GM19452 (cell line): ENCODE results near the gene MDM4.
"Not testable (repeated sequence)": the region's sequence is repeated elsewhere in the genome, so short reads cannot be mapped to it uniquely, and the experiment has no call there.

Experiments
- ATAC-seq: cut with Tn5 transposase; IDR thresholded peaks from one replicate; pipeline ENCODE4 v1.9.1; 2021; ENCODE audit not compliant: unreplicated experiment

Gene MDM4

DNA sequence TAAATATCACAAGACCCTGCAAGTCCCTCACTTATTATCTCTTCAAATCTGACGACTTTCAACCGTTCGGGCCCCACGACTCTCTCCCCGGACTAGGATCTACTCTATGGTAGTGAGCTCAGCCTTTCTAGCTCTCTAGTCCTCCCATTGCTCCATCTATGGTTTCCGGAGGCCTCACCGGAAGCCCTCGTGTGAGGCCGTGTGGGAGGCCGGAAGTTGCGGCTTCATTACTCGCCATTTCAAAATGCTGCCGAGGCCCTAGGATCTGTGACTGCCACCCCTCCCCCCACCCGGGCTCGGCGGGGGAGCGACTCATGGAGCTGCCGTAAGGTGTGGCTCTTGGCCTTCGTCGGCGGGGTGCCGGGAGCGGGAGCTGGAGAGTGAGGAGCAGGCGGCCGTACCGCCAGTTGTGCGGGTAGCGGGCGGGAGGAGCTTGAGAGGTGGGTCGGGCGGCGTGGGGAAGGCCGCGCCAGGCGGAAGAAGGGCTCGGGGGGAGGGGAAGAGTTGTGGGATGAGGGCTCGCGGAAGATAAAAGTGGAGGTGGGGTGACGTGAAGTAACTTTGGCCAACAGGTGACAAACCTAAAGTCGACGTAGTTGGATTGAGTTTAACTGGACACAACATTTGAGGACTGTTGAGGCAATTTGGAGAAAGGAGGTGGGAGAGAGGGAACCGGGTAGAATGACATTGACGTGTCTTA, at the start of gene MDM4:
TSS of gene MDM4 (plus strand) at position 227 of the 700 bp plus-strand sequence. CDS start 9,113 bp downstream, outside the sequence.
- ATAC-seq = peak; percentile 74

DNA sequence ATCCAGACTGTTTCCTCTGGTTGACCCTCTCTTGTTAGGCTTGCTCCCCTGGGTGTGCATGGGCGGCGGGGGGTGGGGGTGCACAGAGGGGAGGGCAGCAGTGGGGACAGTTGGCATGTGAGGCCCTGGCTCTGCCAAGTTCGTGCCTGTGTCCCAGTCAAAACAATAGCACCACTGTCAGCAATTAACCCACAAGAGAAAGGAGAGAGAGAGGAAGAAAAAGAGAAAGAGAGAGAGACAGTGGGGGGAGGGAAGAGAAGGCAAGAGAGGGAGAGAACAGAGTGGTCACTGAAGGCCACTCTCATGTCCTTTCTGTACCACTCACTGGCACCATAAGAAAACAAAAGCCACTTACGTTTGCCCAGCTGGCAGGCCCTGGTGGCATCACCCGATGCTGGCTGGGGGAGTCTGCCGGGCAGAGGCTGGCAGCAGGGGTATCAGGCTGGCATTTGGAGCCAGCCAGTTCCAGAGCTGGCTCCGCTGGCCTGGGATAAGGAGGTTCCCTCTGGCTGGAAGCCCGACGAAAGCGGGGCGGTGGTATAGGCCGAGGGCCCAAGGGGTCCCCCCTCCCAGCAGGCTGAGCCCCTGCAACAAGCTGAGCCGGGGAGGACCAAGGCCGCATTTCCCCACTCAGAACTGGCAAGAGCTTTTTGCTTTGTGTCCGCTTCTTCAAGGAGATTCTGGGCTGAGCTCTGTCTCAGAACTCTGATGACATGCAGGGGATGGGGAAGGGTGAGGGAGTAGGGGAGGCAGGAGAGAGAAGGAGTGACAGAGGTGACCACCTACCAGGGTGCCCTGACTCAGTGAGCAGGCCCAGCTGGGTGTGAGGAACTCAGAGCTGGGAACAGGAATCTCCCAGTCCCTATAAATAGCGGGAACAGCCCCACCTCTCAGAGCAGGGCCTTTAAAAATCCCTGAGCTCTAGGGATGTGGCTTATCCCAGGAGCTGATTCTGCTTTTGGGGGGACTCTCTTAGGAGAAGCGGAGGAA, 49.5 kb upstream of the MDM4 start:
- no peak for ATAC-seq

- ATAC-seq = no peak
Observed at GRCh38 chr1:204468206-204468605, 48.0 kb upstream of the MDM4 start.

- ATAC-seq = no peak
Observed at GRCh38 chr1:204468766-204469302, 47.4 kb upstream of the MDM4 start.

DNA sequence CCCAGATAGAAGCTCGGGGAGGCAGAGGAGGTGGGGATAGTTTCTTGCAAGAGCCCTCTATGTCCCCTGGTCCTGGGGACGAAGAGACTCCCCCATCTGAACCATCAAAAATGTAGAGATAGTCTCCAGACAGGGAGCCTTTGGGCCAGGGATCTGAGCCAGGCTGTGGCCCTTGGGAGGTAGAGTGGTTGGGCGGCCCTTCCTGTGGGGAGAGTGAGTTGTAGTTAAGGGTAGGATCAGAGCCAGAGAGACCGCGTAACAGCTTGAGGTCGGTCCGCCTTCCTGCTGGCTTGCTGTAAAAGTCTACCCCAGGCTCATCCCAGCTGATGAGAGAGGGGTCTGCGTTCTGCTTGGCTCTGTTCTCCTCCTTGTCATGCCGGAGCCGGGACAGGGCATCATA, 46.9 kb upstream of the MDM4 start:
- ATAC-seq = no peak

- no peak for ATAC-seq
Observed at GRCh38 chr1:204471687-204472086, 44.5 kb upstream of the MDM4 start.

DNA sequence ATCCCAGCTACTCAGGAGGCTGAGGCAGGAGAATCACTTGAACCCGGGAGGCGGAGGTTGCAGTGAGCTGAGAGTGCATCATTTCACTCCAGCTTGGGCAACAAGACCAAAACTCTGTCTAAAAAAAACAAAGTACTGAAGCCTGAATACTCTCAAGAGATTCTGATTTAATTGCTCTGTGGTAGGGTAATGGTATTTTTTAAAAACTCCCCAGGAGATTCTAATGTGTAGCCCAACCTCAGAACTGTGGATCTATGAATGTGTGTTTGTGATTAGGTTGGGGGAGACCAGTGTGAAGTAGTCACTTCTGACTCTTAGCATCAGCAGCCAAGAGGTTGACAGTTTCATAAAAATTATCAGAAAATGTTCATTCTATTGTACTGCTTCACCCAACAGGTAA, 43.5 kb upstream of the MDM4 start:
- no peak for ATAC-seq

DNA sequence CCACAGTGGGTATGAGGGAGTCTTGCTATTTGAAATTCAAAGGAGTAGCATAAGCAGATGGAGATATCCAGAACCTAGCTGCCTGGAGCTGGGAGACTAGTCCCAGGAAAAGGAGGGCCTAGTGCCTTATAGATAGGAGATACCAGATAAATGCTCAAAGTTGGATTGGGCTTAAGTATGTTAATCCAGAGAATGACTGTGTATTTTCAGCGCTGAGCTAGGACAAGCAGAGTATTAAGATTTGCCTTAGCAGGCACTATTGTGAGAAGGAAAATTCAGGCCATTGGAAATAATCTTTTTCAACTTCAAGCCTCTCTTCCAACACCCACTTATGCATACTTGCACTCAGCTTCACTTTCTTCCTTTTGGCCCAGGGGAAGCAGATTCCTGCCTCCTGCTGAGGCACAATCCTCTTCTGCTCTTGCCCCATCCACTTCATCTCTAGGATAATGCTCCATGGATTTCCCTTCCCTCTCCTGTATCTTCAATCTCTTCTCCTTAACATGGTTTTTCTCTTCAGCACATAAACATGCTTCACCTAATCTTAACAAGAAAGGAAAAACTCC, 42.7 kb upstream of the MDM4 start:
- ATAC-seq = no peak

GRCh38 chr1:204475656-204476432, 40.4 kb upstream of the MDM4 start:
- no peak for ATAC-seq

GRCh38 chr1:204476563-204476962, 39.6 kb upstream of the MDM4 start:
- ATAC-seq = no peak

GRCh38 chr1:204477036-204477740, 39.0 kb upstream of the MDM4 start:
- no peak for ATAC-seq

- no peak for ATAC-seq
Observed at GRCh38 chr1:204478172-204478899, 37.9 kb upstream of the MDM4 start.

- no peak for ATAC-seq
Observed at GRCh38 chr1:204478921-204479320, 37.3 kb upstream of the MDM4 start.

DNA sequence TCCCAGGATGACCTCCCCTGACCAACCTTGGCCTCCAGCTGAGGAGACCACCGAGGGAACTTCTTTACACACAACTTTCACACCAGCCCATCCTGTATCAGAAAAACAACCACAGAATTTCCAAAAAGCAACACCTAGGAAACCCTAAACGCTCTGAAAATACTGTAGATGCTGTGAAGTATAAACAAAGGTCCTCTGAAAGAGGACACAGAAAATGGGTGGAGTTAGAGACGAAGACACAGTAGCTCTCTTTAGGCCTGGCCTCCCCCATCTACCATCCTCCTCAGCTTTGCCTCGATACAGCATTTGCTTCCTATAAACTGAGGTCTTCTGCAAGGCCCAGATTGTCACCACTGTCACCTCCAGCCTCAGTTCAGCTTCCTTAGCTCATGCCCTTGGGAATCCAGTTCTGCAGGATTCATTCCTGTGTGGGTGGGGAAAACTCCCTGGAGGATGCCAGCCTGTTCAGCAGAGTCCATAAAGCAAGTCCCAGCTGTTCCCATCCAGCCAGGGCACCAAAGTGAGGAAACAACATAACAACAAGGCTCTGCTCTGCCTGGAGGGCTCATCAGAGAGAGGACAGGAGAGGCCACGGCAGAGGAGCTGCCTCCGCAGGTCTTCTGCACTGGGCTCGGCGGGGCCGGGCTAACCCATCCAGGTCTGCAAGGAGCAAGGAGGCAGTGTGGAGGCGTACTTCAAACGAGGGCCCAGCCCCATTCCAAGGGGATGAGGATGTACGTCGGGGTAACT, 36.6 kb upstream of the MDM4 start:
- no peak for ATAC-seq

GRCh38 chr1:204480515-204480914, 35.7 kb upstream of the MDM4 start:
- peak; percentile 50 for ATAC-seq

DNA sequence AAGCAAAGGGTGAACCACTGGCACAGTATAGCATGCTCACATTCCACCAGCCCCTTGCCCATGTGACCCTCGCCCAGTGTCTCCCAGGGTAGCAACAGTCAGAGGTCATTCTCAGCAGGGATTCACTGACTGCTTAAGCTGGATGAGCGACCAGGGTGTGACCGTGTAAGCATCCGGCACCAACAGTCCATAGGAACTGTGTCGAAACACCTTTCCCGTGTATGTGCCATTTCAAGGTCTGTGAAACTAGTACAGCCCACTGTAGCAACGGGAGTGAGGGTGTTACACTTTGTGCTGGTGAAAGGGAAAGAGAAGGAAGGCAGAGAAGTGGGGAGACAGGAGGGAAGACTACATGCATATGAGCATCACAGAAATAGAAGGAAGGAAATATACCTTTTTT, 32.4 kb upstream of the MDM4 start:
- no peak for ATAC-seq

DNA sequence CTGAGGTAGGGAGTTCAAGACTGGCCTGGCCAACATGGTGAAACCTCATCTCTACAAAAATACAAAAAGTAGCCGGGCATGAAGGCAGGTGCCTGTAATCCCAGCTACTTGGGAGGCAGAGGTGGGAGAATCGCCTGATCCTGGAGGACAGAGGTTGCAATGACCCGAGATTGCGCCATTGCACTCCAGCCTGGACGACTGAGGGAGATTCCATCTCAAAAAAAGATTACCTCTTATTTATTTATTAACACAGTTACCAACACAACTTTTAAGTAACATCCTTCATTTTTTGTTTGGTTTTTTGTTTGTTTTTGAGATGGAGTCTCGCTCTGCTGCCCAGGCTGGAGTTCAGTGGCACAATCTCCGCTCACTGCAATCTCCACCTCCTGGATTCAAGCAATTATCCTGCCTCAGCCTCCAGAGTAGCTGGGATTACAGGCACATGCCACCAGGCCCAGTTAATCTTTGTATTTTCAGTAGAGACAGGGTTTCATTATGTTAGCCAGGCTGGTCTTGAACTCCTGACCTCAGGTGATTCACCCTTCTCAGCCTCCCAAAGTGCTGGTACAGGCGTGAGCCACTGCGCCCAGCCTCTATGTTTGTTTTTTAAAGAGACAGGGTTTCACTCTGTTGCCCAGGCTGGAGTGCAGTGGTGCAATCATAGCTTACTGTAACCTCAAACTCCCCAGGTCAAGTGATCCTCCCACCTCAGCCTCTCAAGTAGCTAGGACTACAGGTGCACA, 29.5 kb upstream of the MDM4 start:
- ATAC-seq = not testable (repeated sequence)

DNA sequence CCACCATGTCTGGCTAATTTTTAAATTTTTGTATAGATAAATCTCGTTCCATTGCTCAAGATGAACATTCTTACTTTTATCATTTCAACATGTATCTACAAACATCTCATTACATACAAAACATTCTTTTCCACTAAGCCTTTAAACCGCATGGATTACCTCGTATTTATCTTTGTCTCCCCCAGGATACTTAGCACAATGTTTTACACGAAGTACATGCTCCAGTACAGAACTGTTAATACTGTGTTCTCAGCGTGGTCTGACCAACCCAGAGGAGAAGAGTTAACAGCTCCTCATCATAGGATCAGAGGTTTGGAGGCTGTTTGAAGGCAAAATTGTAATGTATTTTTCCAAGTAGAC, 29.0 kb upstream of the MDM4 start:
- no peak for ATAC-seq
